Breast epithelium (tissue), 3 donors: ENCODE measurements around the gene FICD.

Experiments
- POLR2A ChIP-seq: fragments of 450-650 bp; IDR thresholded peaks from one replicate; pipeline ENCODE4 v1.6.1; 2016; ENCODE audit warnings: antibody characterized with exemption, mild to moderate bottlenecking, moderate library complexity
- POLR2AphosphoS5 ChIP-seq, 3 donors: sonication (generic); formaldehyde crosslinking; IDR thresholded peaks; one replicate each; pipeline ENCODE4 v1.6.1; 2017; ENCODE audit warnings: antibody characterized with exemption in 3 of 3
- TF ChIP-seq, protein P1 (sequence below), 3 donors: fragments of 450-650 bp; IDR thresholded peaks; one replicate each; pipeline ENCODE4 v1.5.1; 2016 to 2017; ENCODE audit warnings: antibody characterized with exemption in 3 of 3, mild to moderate bottlenecking in 3 of 3, moderate library complexity in 3 of 3

DNA sequence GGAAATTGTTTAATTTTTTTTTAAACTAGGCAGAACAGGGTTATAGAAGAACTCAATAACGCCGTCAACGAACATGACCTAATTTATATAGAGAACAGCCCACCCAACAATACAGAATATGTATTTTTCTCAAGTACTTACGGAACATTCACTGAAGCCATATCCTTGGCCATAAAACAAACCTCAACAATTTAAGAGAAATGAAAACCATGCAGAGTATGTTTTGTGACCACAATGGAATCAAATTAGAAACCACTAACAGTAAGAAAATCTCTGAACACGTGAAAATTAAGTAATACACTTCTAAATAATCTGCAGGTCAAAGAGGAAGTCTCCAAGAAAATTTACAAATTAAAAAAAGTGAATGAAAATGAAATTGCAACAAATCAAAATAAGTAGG lies 36.5 kb downstream of the FICD start:
- TF ChIP-seq, protein P1, sequence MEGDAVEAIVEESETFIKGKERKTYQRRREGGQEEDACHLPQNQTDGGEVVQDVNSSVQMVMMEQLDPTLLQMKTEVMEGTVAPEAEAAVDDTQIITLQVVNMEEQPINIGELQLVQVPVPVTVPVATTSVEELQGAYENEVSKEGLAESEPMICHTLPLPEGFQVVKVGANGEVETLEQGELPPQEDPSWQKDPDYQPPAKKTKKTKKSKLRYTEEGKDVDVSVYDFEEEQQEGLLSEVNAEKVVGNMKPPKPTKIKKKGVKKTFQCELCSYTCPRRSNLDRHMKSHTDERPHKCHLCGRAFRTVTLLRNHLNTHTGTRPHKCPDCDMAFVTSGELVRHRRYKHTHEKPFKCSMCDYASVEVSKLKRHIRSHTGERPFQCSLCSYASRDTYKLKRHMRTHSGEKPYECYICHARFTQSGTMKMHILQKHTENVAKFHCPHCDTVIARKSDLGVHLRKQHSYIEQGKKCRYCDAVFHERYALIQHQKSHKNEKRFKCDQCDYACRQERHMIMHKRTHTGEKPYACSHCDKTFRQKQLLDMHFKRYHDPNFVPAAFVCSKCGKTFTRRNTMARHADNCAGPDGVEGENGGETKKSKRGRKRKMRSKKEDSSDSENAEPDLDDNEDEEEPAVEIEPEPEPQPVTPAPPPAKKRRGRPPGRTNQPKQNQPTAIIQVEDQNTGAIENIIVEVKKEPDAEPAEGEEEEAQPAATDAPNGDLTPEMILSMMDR (IDR thresholded peaks at IDR 0.05), result no peak
- TF ChIP-seq POLR2A (no peak), POLR2AphosphoS5 (IDR thresholded peaks at IDR 0.05) (no peak)
